OCI-LY1 (cell line): Measurements from ENCODE around the gene R3HDM1.
"Not testable (repeated sequence)": the region's sequence is repeated elsewhere in the genome, so short reads cannot be mapped to it uniquely, and the experiment has no call there.

Experiments used
- H2AFZ ChIP-seq: fragments of 200-600 bp; sonication (generic), shearing (Covaris generic); 2 replicates; pipeline ENCODE4 v1.6.0; 2014; ENCODE audit warnings: antibody characterized with exemption, mild to moderate bottlenecking, low read length
- H3F3A ChIP-seq: fragments of 200-600 bp; sonication (generic), shearing (Covaris generic); 2 replicates; pipeline ENCODE4 v1.6.0; 2014; ENCODE audit warnings: mild to moderate bottlenecking, antibody characterized with exemption, low read length, moderate library complexity; ENCODE audit not compliant: insufficient read depth
- H3K27ac ChIP-seq: fragments of 200-600 bp; sonication (generic); 2 replicates; pipeline ENCODE4 v1.5.1; 2014; ENCODE audit warnings: low read length, mixed run types, mild to moderate bottlenecking, low read depth; ENCODE audit not compliant: poor library complexity, severe bottlenecking
- H3K27me3 ChIP-seq: fragments of 200-600 bp; sonication (generic); 2 replicates; pipeline ENCODE4 v1.6.0; 2014; ENCODE audit warnings: antibody characterized with exemption, mild to moderate bottlenecking, low read length, moderate library complexity; ENCODE audit not compliant: insufficient read depth
- H3K36me3 ChIP-seq: fragments of 200-600 bp; sonication (generic); 2 replicates; pipeline ENCODE4 v1.6.1; 2014; ENCODE audit warnings: mild to moderate bottlenecking, antibody characterized with exemption, low read length, moderate library complexity, mixed read lengths; ENCODE audit not compliant: insufficient read depth
- H3K4me1 ChIP-seq: fragments of 200-600 bp; sonication (generic); 2 replicates; pipeline ENCODE4 v1.5.1; 2014; ENCODE audit warnings: mild to moderate bottlenecking, low read length, moderate library complexity; ENCODE audit not compliant: insufficient read depth, severe bottlenecking
- H3K4me2 ChIP-seq: fragments of 200-600 bp; sonication (generic), shearing (Covaris generic); 2 replicates; pipeline ENCODE4 v1.6.1; 2014; ENCODE audit warnings: low read length
- H3K4me3 ChIP-seq: fragments of 200-600 bp; sonication (generic); 2 replicates; pipeline ENCODE4 v1.5.1; 2014; ENCODE audit warnings: low read length, low read depth, mild to moderate bottlenecking, mixed read lengths; ENCODE audit not compliant: poor library complexity, severe bottlenecking
- H3K79me2 ChIP-seq: fragments of 200-600 bp; shearing (Covaris generic); 2 replicates; pipeline ENCODE4 v1.6.1; 2016; ENCODE audit warnings: mixed run types, low read length, mixed read lengths; ENCODE audit not compliant: insufficient read depth
- H3K9ac ChIP-seq: fragments of 200-600 bp; sonication (generic), shearing (Covaris generic); 2 replicates; pipeline ENCODE4 v1.6.1; 2014; ENCODE audit warnings: mild to moderate bottlenecking, low read length, mixed read lengths
- H3K9me2 ChIP-seq: fragments of 200-600 bp; sonication (generic), shearing (Covaris generic); 2 replicates; pipeline ENCODE4 v1.6.1; 2014; ENCODE audit warnings: low read depth, mild to moderate bottlenecking, low read length, mixed read lengths
- H3K9me3 ChIP-seq: fragments of 200-600 bp; shearing (Covaris generic); 2 replicates; pipeline ENCODE4 v1.6.1; 2014; ENCODE audit warnings: low read length, mixed read lengths
- H4K20me1 ChIP-seq: fragments of 200-600 bp; sonication (generic), shearing (Covaris generic); 2 replicates; pipeline ENCODE4 v1.6.0; 2016; ENCODE audit warnings: mild to moderate bottlenecking, low read length; ENCODE audit not compliant: insufficient read depth
- CTCF ChIP-seq: fragments of 200-600 bp; sonication (generic), shearing (Covaris generic); IDR thresholded peaks from 2 replicates; pipeline ENCODE4 v1.5.1; 2017; ENCODE audit warnings: mild to moderate bottlenecking, antibody characterized with exemption, low read length, moderate library complexity, mixed read lengths
- EZH2 ChIP-seq: fragments of 200-600 bp; sonication (generic), shearing (Covaris generic); IDR thresholded peaks from 2 replicates; pipeline ENCODE4 v1.8.0; 2017; ENCODE audit warnings: borderline replicate concordance, mixed run types, mild to moderate bottlenecking, antibody characterized with exemption, low read length, moderate library complexity, mixed read lengths

R3HDM1 gene

GRCh38 chr2:135651717-135652116 is 120.4 kb downstream of the R3HDM1 start:
- TF ChIP-seq CTCF (no peak), EZH2 (no peak)
- Histone ChIP-seq H3K4me3 (no peak overlapping the region), H3K36me3 (peaks cover 61% of the 10 kb centered on the region)

GRCh38 chr2:135654239-135654638 is 123.0 kb downstream of the R3HDM1 start:
- H3K36me3 ChIP-seq = peaks cover 66% of the 10 kb centered on the region

More at GRCh38 chr2:135651717-135652116, 120.4 kb downstream of the R3HDM1 start:
- no peaks in the 10 kb centered on the region for H3K9me3 ChIP-seq
- no peaks in the 10 kb centered on the region for H3F3A ChIP-seq
- no peaks in the 10 kb centered on the region for H3K4me1 ChIP-seq
- no peak overlapping the region for H3K9ac ChIP-seq
- H3K27ac ChIP-seq = no peak overlapping the region
- no peaks in the 10 kb centered on the region for H3K9me2 ChIP-seq
- no peaks in the 10 kb centered on the region for H3K79me2 ChIP-seq
- no peak overlapping the region for H3K4me2 ChIP-seq
- H4K20me1 ChIP-seq = no peaks in the 10 kb centered on the region
- H2AFZ ChIP-seq = no peak overlapping the region
- H3K27me3 ChIP-seq = no peaks in the 10 kb centered on the region

GRCh38 chr2:135657806-135658582 is 126.7 kb downstream of the R3HDM1 start:
- Histone ChIP-seq H3K9me2 (no peaks in the 10 kb centered on the region), H3K27me3 (no peaks in the 10 kb centered on the region), H3K36me3 (peaks cover 67% of the 10 kb centered on the region), H4K20me1 (no peaks in the 10 kb centered on the region), H3K27ac (no peak overlapping the region), H3K9ac (no peak overlapping the region), H3K4me1 (no peaks in the 10 kb centered on the region), H2AFZ (no peak overlapping the region), H3K4me2 (no peak overlapping the region), H3K79me2 (no peaks in the 10 kb centered on the region), H3K9me3 (no peaks in the 10 kb centered on the region), H3F3A (no peaks in the 10 kb centered on the region; the same call in 1 of the 2 replicates), H3K4me3 (no peak overlapping the region)
- no peak for TF ChIP-seq CTCF
- TF ChIP-seq EZH2 = no peak

More at GRCh38 chr2:135654239-135654638, 123.0 kb downstream of the R3HDM1 start:
- H3K4me2 ChIP-seq, H2AFZ ChIP-seq, H3K79me2 ChIP-seq, H3F3A ChIP-seq, H3K4me1 ChIP-seq, H3K27ac ChIP-seq, H3K9me2 ChIP-seq, H4K20me1 ChIP-seq, H3K4me3 ChIP-seq, H3K9me3 ChIP-seq, H3K9ac ChIP-seq, H3K27me3 ChIP-seq: not testable (repeated sequence)

- Histone ChIP-seq H3K9me3 (no peaks in the 10 kb centered on the region), H3K4me1 (no peaks in the 10 kb centered on the region)
- no peak for TF ChIP-seq EZH2
- TF ChIP-seq CTCF = no peak
These were observed 130.8 kb downstream of the R3HDM1 start for GRCh38 chr2:135662088-135662487.

More at GRCh38 chr2:135662088-135662487, 130.8 kb downstream of the R3HDM1 start:
- H3K4me2 ChIP-seq = no peak overlapping the region
- no peak overlapping the region for H2AFZ ChIP-seq
- no peak overlapping the region for H3K4me3 ChIP-seq
- H3K9me2 ChIP-seq = no peaks in the 10 kb centered on the region
- no peaks in the 10 kb centered on the region for H4K20me1 ChIP-seq
- H3F3A ChIP-seq = no peaks in the 10 kb centered on the region; the same call in 1 of the 2 replicates
- H3K27me3 ChIP-seq = no peaks in the 10 kb centered on the region
- no peak overlapping the region for H3K27ac ChIP-seq
- H3K36me3 ChIP-seq = peaks cover 77% of the 10 kb centered on the region
- no peaks in the 10 kb centered on the region for H3K79me2 ChIP-seq
- H3K9ac ChIP-seq = no peak overlapping the region
